ENCODE results near the gene TMOD3. TPM values are rescaled to one million over a fixed set of nuclear protein-coding genes. Genes with fewer than 3 reads are reported as not detected.

TMOD3 gene
- total RNA-seq, 5 donors from 2014 or later (not counting 1 experiment from before 2014, with no cell fraction given), result 47.2 to 55.8 (median 53.4) TPM

DNA sequence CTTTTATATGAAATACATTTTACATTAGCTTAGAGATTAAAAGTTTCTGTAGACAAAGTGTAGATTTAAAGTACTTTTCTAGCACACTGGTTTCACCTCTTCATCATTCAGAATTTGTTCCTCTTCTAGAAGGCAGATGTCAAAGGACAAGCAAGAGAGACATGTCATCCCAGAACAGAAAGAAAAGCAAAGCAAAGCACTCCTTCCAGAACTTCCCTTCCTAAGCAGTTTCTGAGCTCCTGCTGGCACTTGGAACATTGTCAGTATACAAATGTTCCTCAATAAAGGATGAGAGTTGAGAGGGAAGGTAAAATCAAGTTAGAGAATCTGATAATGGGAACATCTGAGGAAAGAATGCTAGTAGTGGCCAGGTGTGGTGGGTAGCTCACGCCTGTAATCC is 26.2 kb downstream of the TMOD3 start:
- no peaks in the 10 kb centered on the region for H3K27me3 ChIP-seq (replicated peaks in 1 of 2; ENCODE audit: control insufficient read depth in 2 of 2, extremely low read depth in 1 of 2, insufficient read depth in 2 of 2, low read length in 1 of 2)
- ATAC-seq (replicated peaks in 1 of 4) (no peak), DNase-seq (no peak)
- peaks cover 0 to 4% (median 0%) of the 10 kb centered on the region in 3 donors for H3K9me3 Mint-ChIP-seq
- H3K4me3 ChIP-seq (ENCODE audit: control insufficient read depth in 1 of 2, extremely low read depth in 1 of 2, low read length in 1 of 2), result no peak overlapping the region
- H3K27me3 Mint-ChIP-seq, result no peaks in the 10 kb centered on the region
- no peaks in the 10 kb centered on the region for H3K4me1 ChIP-seq (ENCODE audit: control insufficient read depth in 1 of 2, extremely low read depth in 1 of 2, insufficient read depth in 2 of 2, low read length in 2 of 2)
- H3K27ac ChIP-seq (ENCODE audit: low read length), result no peak overlapping the region
- H3K36me3 ChIP-seq (ENCODE audit: control insufficient read depth in 2 of 2, extremely low read depth in 1 of 2, insufficient read depth in 1 of 2, low read length in 1 of 2), result peaks cover 0 to 3% of the 10 kb centered on the region in 2 donors
- ChIA-PET POLR2A (no interaction called here), CTCF (interaction anchor here in 1 of 2 donors (1.3 to 1.4 kb wide), 2 partner anchors 10 to 33 kb away, joined by 4 to 6 read pairs; no protein-coding TSS in a partner anchor)
- no CpG with 5 or more reads among the region's 1 CpG for WGBS (ENCODE audit: insufficient coverage)
- H3K4me1 Mint-ChIP-seq, result peaks cover 80 to 82% (median 81%) of the 10 kb centered on the region in 3 donors
- no peaks in the 10 kb centered on the region for H3K9me3 ChIP-seq
- H3K4me3 Mint-ChIP-seq, result no peak overlapping the region
- H3K27ac Mint-ChIP-seq, result peak overlapping the region in 1 of 2 donors; percentile 71
- peaks cover 18% of the 10 kb centered on the region for H3K36me3 Mint-ChIP-seq

GRCh38 chr15:51856714-51857380 is 27.4 kb downstream of the TMOD3 start:
- no peak for DNase-seq
- H3K36me3 Mint-ChIP-seq, result peaks cover 18% of the 10 kb centered on the region
- no peaks in the 10 kb centered on the region for H3K27me3 ChIP-seq (replicated peaks in 1 of 2; ENCODE audit: control insufficient read depth in 2 of 2, extremely low read depth in 1 of 2, insufficient read depth in 2 of 2, low read length in 1 of 2)
- CTCF ChIA-PET, result no interaction called here
- peaks cover 0 to 3% of the 10 kb centered on the region in 2 donors for H3K36me3 ChIP-seq (ENCODE audit: control insufficient read depth in 2 of 2, extremely low read depth in 1 of 2, insufficient read depth in 1 of 2, low read length in 1 of 2)
- WGBS (ENCODE audit: insufficient coverage), result 100% methylated on average over 1 of the region's 5 CpGs
- H3K4me1 Mint-ChIP-seq, result peaks cover 80 to 82% (median 82%) of the 10 kb centered on the region in 3 donors
- no peak overlapping the region for H3K27ac ChIP-seq (ENCODE audit: low read length)
- H3K9me3 Mint-ChIP-seq, result peaks cover 0 to 4% (median 0%) of the 10 kb centered on the region in 3 donors
- peaks cover 9% of the 10 kb centered on the region in 2 experiments for H3K4me1 ChIP-seq (ENCODE audit: control insufficient read depth in 1 of 2, extremely low read depth in 1 of 2, insufficient read depth in 2 of 2, low read length in 2 of 2)
- H3K27ac Mint-ChIP-seq, result no peak overlapping the region
- ATAC-seq (replicated peaks in 1 of 4), result no peak
- no peak overlapping the region for H3K4me3 ChIP-seq (ENCODE audit: control insufficient read depth in 1 of 2, extremely low read depth in 1 of 2, low read length in 1 of 2)
- H3K9me3 ChIP-seq, result no peaks in the 10 kb centered on the region
- H3K27me3 Mint-ChIP-seq, result no peaks in the 10 kb centered on the region
- POLR2A ChIA-PET, result no interaction called here
- no peak overlapping the region for H3K4me3 Mint-ChIP-seq

GRCh38 chr15:51861557-51862359 is 32.3 kb downstream of the TMOD3 start:
- H3K36me3 ChIP-seq (ENCODE audit: control insufficient read depth in 2 of 2, extremely low read depth in 1 of 2, insufficient read depth in 1 of 2, low read length in 1 of 2), result peaks cover 3 to 42% of the 10 kb centered on the region in 2 donors
- Mint-ChIP-seq H3K27ac (peak overlapping the region; percentile 71 to 80), H3K9me3 (peaks cover 0 to 4% (median 0%) of the 10 kb centered on the region in 3 donors), H3K27me3 (no peaks in the 10 kb centered on the region), H3K4me1 (peaks cover 62 to 69% (median 67%) of the 10 kb centered on the region in 3 donors), H3K4me3 (peak overlapping the region; percentile 62 to 65 (median 63)), H3K36me3 (peaks cover 39% of the 10 kb centered on the region)
- DNase-seq (peak; percentile 9 to 78 (median 53)), ATAC-seq (replicated peaks in 1 of 4) (peak; percentile 96 to 100 (median 100))
- H3K27me3 ChIP-seq (replicated peaks in 1 of 2; ENCODE audit: control insufficient read depth in 2 of 2, extremely low read depth in 1 of 2, insufficient read depth in 2 of 2, low read length in 1 of 2), result no peaks in the 10 kb centered on the region
- POLR2A ChIA-PET, result interaction anchor here (0.5 to 1.4 kb wide), 6 partner anchors 8 to 665 kb away, joined by 3 to 9 read pairs (median 4); no protein-coding TSS in a partner anchor
- peak overlapping the region; percentile 47 for H3K27ac ChIP-seq (ENCODE audit: low read length)
- 40% methylated on average over 8 of the region's 10 CpGs for WGBS (ENCODE audit: insufficient coverage)
- H3K4me3 ChIP-seq (ENCODE audit: control insufficient read depth in 1 of 2, extremely low read depth in 1 of 2, low read length in 1 of 2), result peak overlapping the region in 1 of 2 donors; percentile 12
- H3K9me3 ChIP-seq, result no peaks in the 10 kb centered on the region
- peaks cover 11 to 12% of the 10 kb centered on the region in 2 experiments for H3K4me1 ChIP-seq (ENCODE audit: control insufficient read depth in 1 of 2, extremely low read depth in 1 of 2, insufficient read depth in 2 of 2, low read length in 2 of 2)
- CTCF ChIA-PET, result interaction anchor here (0.7 to 2.1 kb wide), 9 partner anchors 13 to 1860 kb away, joined by 3 to 6 read pairs (median 3); no protein-coding TSS in a partner anchor

- H3K4me3 Mint-ChIP-seq, result no peak overlapping the region
- H3K4me1 ChIP-seq (ENCODE audit: control insufficient read depth in 1 of 2, extremely low read depth in 1 of 2, insufficient read depth in 2 of 2, low read length in 2 of 2), result peaks cover 11 to 12% of the 10 kb centered on the region in 2 experiments
- H3K36me3 Mint-ChIP-seq, result peaks cover 48% of the 10 kb centered on the region
- H3K36me3 ChIP-seq (ENCODE audit: control insufficient read depth in 2 of 2, extremely low read depth in 1 of 2, insufficient read depth in 1 of 2, low read length in 1 of 2), result peaks cover 3 to 48% of the 10 kb centered on the region in 2 donors
- H3K27me3 Mint-ChIP-seq, result no peaks in the 10 kb centered on the region
- peaks cover 0 to 4% (median 0%) of the 10 kb centered on the region in 3 donors for H3K9me3 Mint-ChIP-seq
- DNase-seq (no peak), ATAC-seq (replicated peaks in 1 of 4) (no peak)
- H3K27ac ChIP-seq (ENCODE audit: low read length), result no peak overlapping the region
- peaks cover 58 to 67% (median 60%) of the 10 kb centered on the region in 3 donors for H3K4me1 Mint-ChIP-seq
- no peak overlapping the region for H3K4me3 ChIP-seq (ENCODE audit: control insufficient read depth in 1 of 2, extremely low read depth in 1 of 2, low read length in 1 of 2)
- POLR2A ChIA-PET, result interaction anchor here in 1 of 2 donors (0.6 kb wide), 1 partner anchor 21 kb away, joined by 3 read pairs; no protein-coding TSS in a partner anchor
- no peak overlapping the region for H3K27ac Mint-ChIP-seq
- CTCF ChIA-PET, result interaction anchor here in 1 of 2 donors (2.1 kb wide), 1 partner anchor 41 kb away, joined by 4 read pairs; no protein-coding TSS in a partner anchor
- no CpG with 5 or more reads among the region's 2 CpGs for WGBS (ENCODE audit: insufficient coverage)
- no peaks in the 10 kb centered on the region for H3K27me3 ChIP-seq (replicated peaks in 1 of 2; ENCODE audit: control insufficient read depth in 2 of 2, extremely low read depth in 1 of 2, insufficient read depth in 2 of 2, low read length in 1 of 2)
- H3K9me3 ChIP-seq, result no peaks in the 10 kb centered on the region
Observed at GRCh38 chr15:51863131-51863530, 33.7 kb downstream of the TMOD3 start.

GRCh38 chr15:51864408-51865056 is 35.1 kb downstream of the TMOD3 start:
- ChIA-PET POLR2A (no interaction called here), CTCF (no interaction called here)
- peaks cover 47 to 60% (median 50%) of the 10 kb centered on the region in 3 donors for H3K4me1 Mint-ChIP-seq
- Histone ChIP-seq H3K36me3 (ENCODE audit: control insufficient read depth in 2 of 2, extremely low read depth in 1 of 2, insufficient read depth in 1 of 2, low read length in 1 of 2) (peaks cover 3 to 57% of the 10 kb centered on the region in 2 donors), H3K9me3 (no peaks in the 10 kb centered on the region), H3K27ac (ENCODE audit: low read length) (no peak overlapping the region), H3K27me3 (replicated peaks in 1 of 2; ENCODE audit: control insufficient read depth in 2 of 2, extremely low read depth in 1 of 2, insufficient read depth in 2 of 2, low read length in 1 of 2) (no peaks in the 10 kb centered on the region), H3K4me3 (ENCODE audit: control insufficient read depth in 1 of 2, extremely low read depth in 1 of 2, low read length in 1 of 2) (no peak overlapping the region), H3K4me1 (ENCODE audit: control insufficient read depth in 1 of 2, extremely low read depth in 1 of 2, insufficient read depth in 2 of 2, low read length in 2 of 2) (peaks cover 11 to 12% of the 10 kb centered on the region in 2 experiments)
- DNase-seq (no peak), ATAC-seq (replicated peaks in 1 of 4) (no peak)
- no peaks in the 10 kb centered on the region for H3K27me3 Mint-ChIP-seq
- H3K4me3 Mint-ChIP-seq, result no peak overlapping the region
- H3K36me3 Mint-ChIP-seq, result peaks cover 52% of the 10 kb centered on the region
- H3K27ac Mint-ChIP-seq, result no peak overlapping the region
- WGBS (ENCODE audit: insufficient coverage), result 91% methylated on average over 4 of the region's 4 CpGs
- H3K9me3 Mint-ChIP-seq, result no peaks in the 10 kb centered on the region

DNA sequence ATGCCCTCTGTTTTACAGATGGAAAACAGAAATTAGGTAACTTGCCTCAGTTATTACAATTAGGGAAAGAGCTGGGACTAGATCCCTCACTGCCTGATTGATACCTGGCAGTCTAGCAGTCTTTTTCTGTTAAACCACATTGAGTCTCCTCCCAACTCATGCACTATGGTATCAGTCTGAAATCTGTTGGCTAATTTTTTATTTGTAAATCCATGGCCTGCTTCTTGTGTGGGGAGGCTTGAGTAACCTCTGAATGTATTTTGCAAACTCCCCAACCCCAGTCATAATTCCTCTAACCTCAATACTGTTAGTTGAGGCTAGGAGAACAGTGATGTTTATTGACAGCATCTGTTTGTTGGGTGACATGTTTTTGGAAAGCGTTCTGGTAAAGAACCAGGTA is 35.9 kb downstream of the TMOD3 start:
- no peak overlapping the region for H3K27ac ChIP-seq (ENCODE audit: low read length)

More for the DNA sequence above, 35.9 kb downstream of the TMOD3 start:
- no peak overlapping the region for H3K27ac Mint-ChIP-seq
- H3K9me3 ChIP-seq, result no peaks in the 10 kb centered on the region
- H3K27me3 ChIP-seq (replicated peaks in 1 of 2; ENCODE audit: control insufficient read depth in 2 of 2, extremely low read depth in 1 of 2, insufficient read depth in 2 of 2, low read length in 1 of 2), result no peaks in the 10 kb centered on the region
- DNase-seq (no peak), ATAC-seq (replicated peaks in 1 of 4) (no peak)
- POLR2A ChIA-PET, result no interaction called here
- no peak overlapping the region for H3K4me3 ChIP-seq (ENCODE audit: control insufficient read depth in 1 of 2, extremely low read depth in 1 of 2, low read length in 1 of 2)
- H3K9me3 Mint-ChIP-seq, result no peaks in the 10 kb centered on the region
- no peak overlapping the region for H3K4me3 Mint-ChIP-seq
- no CpG with 5 or more reads among the region's 1 CpG for WGBS (ENCODE audit: insufficient coverage)
- CTCF ChIA-PET, result no interaction called here
- peaks cover 40 to 52% (median 42%) of the 10 kb centered on the region in 3 donors for H3K4me1 Mint-ChIP-seq
- H3K4me1 ChIP-seq (ENCODE audit: control insufficient read depth in 1 of 2, extremely low read depth in 1 of 2, insufficient read depth in 2 of 2, low read length in 2 of 2), result peaks cover 11 to 12% of the 10 kb centered on the region in 2 experiments
- no peaks in the 10 kb centered on the region for H3K27me3 Mint-ChIP-seq
- H3K36me3 Mint-ChIP-seq, result peaks cover 47% of the 10 kb centered on the region
- H3K36me3 ChIP-seq (ENCODE audit: control insufficient read depth in 2 of 2, extremely low read depth in 1 of 2, insufficient read depth in 1 of 2, low read length in 1 of 2), result peaks cover 8 to 64% of the 10 kb centered on the region in 2 donors
